K562 (cell line): ENCODE data around the gene USPL1. TPM values are rescaled to one million over a fixed set of nuclear protein-coding genes. Genes with fewer than 3 reads are reported as not detected.

Experiments
- ATF7 ChIP-seq: fragments of 450-650 bp; IDR thresholded peaks from 2 replicates; pipeline ENCODE4 v1.7.1; 2014; ENCODE audit warnings: mild to moderate bottlenecking, moderate library complexity
- CEBPB ChIP-seq: fragments of 450-650 bp; IDR thresholded peaks from 2 replicates; pipeline ENCODE4 v1.6.1; 2016; ENCODE audit warnings: missing genetic modification characterization, missing compliant biosample characterization
- CHAMP1 ChIP-seq: fragments of 450-650 bp; IDR thresholded peaks from 2 replicates; pipeline ENCODE4 v1.6.1; 2016; ENCODE audit warnings: mild to moderate bottlenecking
- CREB3L1 ChIP-seq: fragments of 450-650 bp; IDR thresholded peaks from 2 replicates; pipeline ENCODE4 v1.6.1; 2014; ENCODE audit warnings: low read depth, mild to moderate bottlenecking, moderate library complexity, borderline replicate concordance
- GTF2A2 ChIP-seq: IDR thresholded peaks from 2 replicates; pipeline ENCODE4 v1.6.1; 2016; ENCODE audit warnings: mild to moderate bottlenecking, missing genetic modification characterization, missing compliant biosample characterization
- KAT7 ChIP-seq: sonication (generic); formaldehyde crosslinking; IDR thresholded peaks from 2 replicates; pipeline ENCODE4 v1.8.0; 2022; ENCODE audit warnings: missing genetic modification reagents, mild to moderate bottlenecking, borderline replicate concordance
- PATZ1 ChIP-seq: fragments of 250-450 bp; sonication (Bioruptor Pico); IDR thresholded peaks from 2 replicates; pipeline ENCODE4 v1.5.0; 2020; ENCODE audit warnings: mild to moderate bottlenecking, borderline replicate concordance
- PBX2 ChIP-seq, 2 experiments: IDR thresholded peaks in 1 of 2; conservative IDR thresholded peaks in 1 of 2; 2 replicates each; pipeline ENCODE4 v1.6.1; 2016; ENCODE audit warnings: low read depth in 2 of 2, mild to moderate bottlenecking in 1 of 2, missing compliant biosample characterization in 1 of 2, missing genetic modification characterization in 1 of 2, moderate library complexity in 1 of 2
- RBBP5 ChIP-seq: fragments of 200-600 bp; sonication (generic); IDR thresholded peaks from 2 replicates; pipeline ENCODE4 v1.6.1; 2012; ENCODE audit warnings: borderline replicate concordance, mild to moderate bottlenecking, low read length, control low read depth, inconsistent platforms; ENCODE audit not compliant: insufficient read depth, poor library complexity, severe bottlenecking
- SFPQ ChIP-seq: fragments of 200-400 bp; formaldehyde crosslinking; IDR thresholded peaks from 2 replicates; pipeline ENCODE4 v1.6.1; 2017; ENCODE audit warnings: mild to moderate bottlenecking, low read depth, low read length, moderate library complexity
- ZNF316 ChIP-seq: fragments of 450-650 bp; IDR thresholded peaks from 2 replicates; pipeline ENCODE4 v1.6.1; 2016
- ZNF324 ChIP-seq: fragments of 250-450 bp; sonication (Bioruptor Pico); IDR thresholded peaks from 2 replicates; pipeline ENCODE4 v1.4.0; 2020; ENCODE audit warnings: mild to moderate bottlenecking
- polyA plus RNA-seq, 8 experiments: library from polyadenylated mRNA; depleted of rRNA in 4 of 8; stranded (reverse) in 5 of 8; unstranded in 3 of 8; fragments of >200 nt; fragmentation: Nextera tagmentation in 2 of 8; fragmentation: Illumina TruSeq in 1 of 8; extraction: Ambion mirVana in 2 of 8; extraction: Trizol in 1 of 8; gene quantifications; 2 replicates each; pipeline versions ENCODE4 v1.2.1 to v1.2.3, GENCODE V29; 2011 to 2014; ENCODE audit warnings: inconsistent platforms in 1 of 8, missing spikeins in 1 of 8
- total RNA-seq, 7 experiments: library from RNA; depleted of rRNA in 6 of 7; stranded (reverse); fragments of >200 nt in 6 of 7; fragmentation: Illumina TruSeq in 2 of 7; extraction: Trizol in 2 of 7; gene quantifications; 2 replicates each; pipeline versions ENCODE4 v1.2.1 to v1.2.3, GENCODE V29; 2011 to 2021; ENCODE audit warnings: low replicate concordance in 1 of 7

The USPL1 gene
- total and polyA plus RNA-seq, 9 of the 15 experiments (the other 6 are each of a cell fraction or from before 2014, with no cell fraction given) = 5.5 to 18.0 (median 12.0) TPM

- TF ChIP-seq PBX2 (CRISPR knock-in tag; IDR thresholded peaks at IDR 0.05; ENCODE audit: low read depth) = no peak; the same call in 1 of the 2 replicates
- TF ChIP-seq PBX2 (tag; conservative IDR thresholded peaks at IDR 0.05; ENCODE audit: low read depth) = no peak
- peak; percentile 14; the same call in 1 of the 2 replicates for TF ChIP-seq CEBPB
- no peak for TF ChIP-seq PATZ1 (CRISPR knock-in tag)
- TF ChIP-seq RBBP5 = peak; percentile 80
- TF ChIP-seq GTF2A2 (tag) = peak; percentile 56; the same call in 1 of the 2 replicates
- TF ChIP-seq CHAMP1 = 0 out of 2 replicates have a peak, but pooled peaks have one; percentile 70
- TF ChIP-seq ZNF316 = no peak
- TF ChIP-seq CREB3L1 = peak; percentile 95
- peak; percentile 86 for TF ChIP-seq ATF7
- TF ChIP-seq SFPQ = no peak
- TF ChIP-seq ZNF324 (CRISPR knock-in tag) = no peak
- peak; percentile 98; the same call in 1 of the 2 replicates for TF ChIP-seq KAT7
Observed at GRCh38 chr13:30617315-30618185, at the start of gene USPL1 (continued).
